Myocyte (in vitro differentiated cells): Measurements from ENCODE around the gene HEXD. TPM values are rescaled to one million over a fixed set of nuclear protein-coding genes. Genes with fewer than 3 reads are reported as not detected.

Source experiments
- DNase-seq: peaks from one replicate; pipeline ENCODE4 v3.0.0-alpha.2; 2012; ENCODE audit warnings: low read depth
- total RNA-seq: library from RNA; depleted of rRNA; stranded (reverse); fragments of >200 nt; gene quantifications from 2 replicates; pipeline ENCODE4 v1.2.3, GENCODE V29; 2014

Gene HEXD
- total RNA-seq, 1 donor from 2014 or later = 30.2 TPM

DNA sequence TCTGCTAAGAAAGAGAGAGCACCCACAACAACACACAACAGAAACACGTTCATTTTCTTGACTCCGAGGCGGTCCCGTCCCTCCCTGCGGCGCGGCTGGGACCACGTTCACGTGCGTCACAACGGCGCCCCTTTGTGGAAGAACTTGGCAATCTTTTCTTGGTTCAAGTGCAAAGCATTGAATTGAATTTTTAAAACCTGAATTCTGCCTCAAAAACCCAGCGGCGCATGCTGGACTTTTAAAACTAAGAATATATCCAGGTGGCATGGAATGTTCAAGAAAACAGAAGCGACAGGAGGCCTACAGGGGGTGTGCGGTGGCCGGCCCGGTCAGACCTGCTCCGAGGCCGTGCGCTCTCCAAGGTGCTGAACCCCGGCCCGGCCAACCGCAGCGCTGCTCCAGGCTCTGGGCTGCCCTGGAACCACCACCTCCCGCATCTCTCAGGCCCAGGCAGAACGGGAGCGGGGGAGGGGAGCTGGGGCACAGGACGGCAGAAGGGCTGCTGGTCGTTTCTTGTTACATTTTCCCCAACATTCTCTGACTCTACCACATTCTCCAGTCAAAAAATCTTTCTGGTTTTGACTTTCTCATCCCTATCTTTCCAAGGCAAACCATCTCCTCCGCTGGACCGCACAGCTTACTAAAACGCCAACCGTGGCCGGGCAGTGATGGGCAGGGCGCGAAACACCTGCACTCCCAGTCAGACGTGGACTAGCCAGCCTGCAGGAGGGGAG, 3.4 kb upstream of the HEXD start:
- peak; percentile 80 for DNase-seq

DNA sequence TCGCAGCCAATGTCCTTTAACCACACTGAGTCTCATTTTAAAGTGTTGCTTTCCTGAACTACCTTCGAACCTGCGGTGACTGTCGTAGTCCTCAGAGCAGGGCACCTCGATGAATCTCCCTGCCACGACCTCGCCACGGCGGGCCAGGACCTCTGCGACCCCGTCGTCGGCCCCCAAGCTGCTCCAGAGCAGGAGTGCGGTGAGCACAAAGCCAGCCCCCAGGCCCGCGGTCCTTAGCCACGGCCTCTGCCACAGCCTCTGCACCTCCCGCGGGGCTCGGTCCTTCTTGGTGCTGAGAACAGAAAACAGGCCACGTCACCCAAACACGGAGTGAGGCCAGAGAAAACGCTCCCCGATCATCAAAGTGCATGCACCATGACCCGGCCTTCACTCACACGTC, 2.8 kb upstream of the HEXD start:
- no peak for DNase-seq

DNA sequence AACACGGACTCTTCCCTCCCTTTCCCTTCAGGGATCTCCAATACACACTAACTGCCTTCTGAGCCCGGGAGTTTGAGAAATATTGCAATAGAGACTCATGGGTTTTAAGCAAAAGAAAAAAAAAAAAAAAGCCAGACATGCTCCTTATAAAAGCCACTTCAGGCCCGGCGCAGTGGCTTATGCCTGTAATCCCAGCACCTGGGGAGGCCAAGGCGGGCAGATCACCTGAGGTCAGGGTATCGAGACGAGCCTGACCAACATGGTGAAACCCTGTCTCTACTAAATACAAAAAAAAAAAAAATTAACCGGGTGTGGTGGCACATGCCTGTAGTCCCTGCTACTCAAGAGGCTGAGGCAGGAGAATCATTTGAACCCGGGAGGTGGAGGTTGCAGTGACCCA, 2.4 kb upstream of the HEXD start:
- no peak for DNase-seq

DNA sequence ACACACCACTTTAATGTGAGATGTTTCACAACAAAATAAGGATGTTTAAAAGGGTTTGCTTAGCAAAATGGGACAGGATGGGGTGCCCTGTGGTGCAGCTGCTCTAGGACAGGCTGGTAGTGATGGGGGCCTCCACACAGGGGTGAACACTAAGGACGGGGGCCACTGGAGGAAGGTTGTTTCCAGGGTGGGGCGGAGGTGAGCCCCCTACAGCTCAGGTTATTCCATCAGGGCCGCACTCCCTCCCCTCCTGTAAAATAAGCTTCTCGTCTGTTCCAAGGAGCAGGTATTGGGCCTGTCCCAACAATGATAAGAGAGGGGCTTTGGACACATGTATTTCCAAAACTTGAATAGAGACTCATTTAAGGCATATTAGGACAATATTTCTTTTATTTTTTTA, 1.9 kb upstream of the HEXD start:
- DNase-seq = no peak

GRCh38 chr17:82416771-82417170, 1.4 kb upstream of the HEXD start:
- no peak for DNase-seq

GRCh38 chr17:82419540-82419939, 1.4 kb downstream of the HEXD start:
- no peak for DNase-seq

DNA sequence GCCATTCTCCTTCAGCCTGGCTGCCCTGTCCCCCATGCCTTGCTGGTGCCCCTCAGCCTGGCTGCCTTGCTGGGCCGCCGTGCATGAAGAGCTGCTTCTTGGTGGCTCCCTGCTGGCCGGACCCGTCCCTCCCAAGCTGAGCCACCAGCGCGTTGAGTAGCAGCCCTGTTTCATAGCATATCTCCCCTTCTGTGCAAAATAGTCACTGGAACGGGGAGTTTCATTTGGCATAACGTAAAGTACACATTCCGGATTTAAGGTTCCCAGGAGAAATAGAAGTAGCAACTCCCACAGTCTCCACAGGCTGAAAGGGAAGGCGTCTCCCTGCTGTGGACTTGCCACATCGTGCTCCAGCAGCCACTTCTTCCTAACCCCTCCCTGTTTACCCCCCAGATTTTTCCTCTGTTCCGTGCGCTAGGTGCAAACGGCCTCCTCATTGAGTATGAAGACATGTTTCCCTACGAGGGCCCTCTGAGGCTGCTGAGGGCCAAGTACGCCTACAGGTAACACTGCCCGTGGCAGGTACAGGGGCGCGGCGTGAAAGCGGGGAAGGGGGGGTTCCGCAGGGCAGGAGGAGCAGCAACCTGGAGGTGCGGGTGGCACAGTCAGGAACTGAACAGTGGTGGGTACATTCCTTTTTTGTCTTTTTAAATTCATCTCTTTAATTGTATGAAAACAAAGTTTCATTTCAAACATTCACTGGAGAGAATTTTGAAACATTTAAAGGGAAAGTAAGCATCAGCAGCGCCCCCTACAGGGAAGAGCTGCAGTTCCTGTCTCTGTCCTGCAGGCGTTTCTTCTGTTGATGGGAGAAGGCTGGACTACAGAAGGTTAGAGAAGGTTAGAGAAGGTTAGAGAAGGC, 6.1 kb downstream of the HEXD start:
- DNase-seq = no peak

DNA sequence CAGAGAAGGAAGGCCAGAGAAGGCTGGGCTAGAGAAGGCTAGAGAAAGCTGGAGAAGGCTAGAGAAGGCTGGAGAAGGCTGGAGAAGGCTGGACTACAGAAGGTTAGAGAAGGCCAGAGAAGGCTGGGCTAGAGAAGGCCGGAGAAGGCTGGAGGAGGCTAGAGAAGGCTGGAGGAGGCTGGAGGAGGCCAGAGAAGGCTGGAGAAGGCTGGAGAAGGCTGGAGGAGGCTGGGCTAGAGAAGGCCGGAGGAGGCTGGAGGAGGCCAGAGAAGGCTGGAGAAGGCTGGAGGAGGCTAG, 6.7 kb downstream of the HEXD start:
- DNase-seq = no peak

DNA sequence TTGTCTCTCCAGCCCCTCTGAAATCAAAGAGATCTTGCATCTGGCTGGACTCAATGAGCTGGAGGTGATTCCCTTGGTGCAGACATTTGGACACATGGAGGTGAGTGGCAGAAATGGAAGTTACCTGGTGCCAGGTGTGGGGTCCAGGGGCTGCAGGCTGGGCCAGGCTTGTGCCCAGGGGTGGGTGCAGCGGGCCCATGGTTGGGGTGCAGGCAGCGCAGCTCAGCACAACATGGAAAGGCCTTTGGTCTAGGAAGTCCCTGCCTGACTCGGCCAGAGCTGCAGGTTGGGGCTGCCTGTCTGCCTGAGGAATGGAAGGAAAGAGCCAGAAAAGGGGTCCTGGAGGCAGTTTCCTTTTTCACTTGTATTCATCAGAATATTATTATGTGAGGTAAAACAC, 10.4 kb downstream of the HEXD start:
- DNase-seq = no peak

DNA sequence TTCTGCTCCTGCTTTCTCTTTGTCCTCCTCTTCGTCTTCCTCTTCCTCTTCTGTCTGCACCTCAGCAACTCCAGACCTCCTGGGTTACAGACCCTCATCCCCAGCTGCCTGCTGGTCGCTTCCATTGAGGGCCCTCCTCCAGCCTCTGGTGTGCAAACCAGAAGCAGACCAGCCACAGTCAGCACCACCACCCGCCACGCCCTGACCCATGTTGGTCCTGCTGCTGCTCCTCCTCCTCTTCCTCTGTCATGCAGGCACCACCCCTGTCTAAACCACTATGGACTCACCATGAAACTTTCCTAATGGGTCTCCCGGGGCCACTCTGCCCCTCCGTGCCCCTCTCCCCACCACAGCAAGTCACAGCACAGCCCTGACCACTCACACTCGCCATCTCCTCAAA, 11.7 kb downstream of the HEXD start:
- no peak for DNase-seq

GRCh38 chr17:82432017-82432416, 13.9 kb downstream of the HEXD start:
- DNase-seq = no peak

DNA sequence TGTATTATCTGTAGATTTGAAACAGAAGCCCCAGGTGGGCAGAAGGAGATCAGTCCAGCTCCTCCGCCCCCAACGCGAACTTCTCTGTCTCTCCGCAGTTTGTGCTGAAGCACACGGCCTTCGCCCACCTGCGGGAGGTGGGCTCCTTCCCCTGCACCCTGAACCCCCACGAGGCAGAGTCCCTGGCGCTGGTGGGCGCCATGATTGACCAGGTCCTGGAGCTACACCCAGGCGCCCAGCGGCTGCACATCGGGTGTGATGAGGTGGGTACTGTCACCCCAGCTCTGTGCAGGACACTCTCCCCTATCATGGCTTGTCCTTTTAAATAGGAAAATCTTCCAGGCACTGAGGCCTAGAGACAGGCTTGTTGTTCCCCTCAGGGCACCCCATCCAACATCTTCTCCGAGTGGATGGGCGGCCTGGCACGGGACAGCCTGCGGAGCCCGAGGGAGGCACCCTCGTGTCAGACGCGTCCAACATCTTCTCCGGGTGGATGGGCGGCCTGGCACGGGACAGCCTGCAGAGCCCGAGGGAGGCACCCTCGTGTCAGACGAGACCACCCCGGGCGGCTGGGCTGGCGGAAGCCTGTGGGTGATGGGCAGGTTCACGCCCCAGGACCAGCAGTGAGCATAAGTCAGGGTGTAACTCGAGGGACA, 15.5 kb downstream of the HEXD start:
- no peak for DNase-seq

DNA sequence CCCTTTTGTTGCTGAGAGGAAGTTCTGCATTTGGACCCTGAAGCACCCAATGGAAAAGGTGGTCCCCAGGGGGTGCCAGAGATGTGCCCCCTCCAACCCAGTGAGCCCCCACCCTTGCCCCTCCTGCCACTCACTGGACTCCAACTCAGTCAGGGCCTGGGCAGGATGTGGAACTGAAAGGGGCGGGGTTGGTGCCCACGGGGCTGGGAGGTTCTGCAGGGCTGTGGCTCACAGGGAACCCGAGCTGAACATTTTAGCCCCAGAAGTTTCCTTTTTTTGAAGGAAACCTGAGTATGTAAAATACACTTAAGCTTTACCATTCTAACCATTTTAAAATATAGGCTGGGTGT, 16.0 kb downstream of the HEXD start:
- DNase-seq = no peak

GRCh38 chr17:82435103-82435502, 17.0 kb downstream of the HEXD start:
- peak; percentile 64 for DNase-seq

DNA sequence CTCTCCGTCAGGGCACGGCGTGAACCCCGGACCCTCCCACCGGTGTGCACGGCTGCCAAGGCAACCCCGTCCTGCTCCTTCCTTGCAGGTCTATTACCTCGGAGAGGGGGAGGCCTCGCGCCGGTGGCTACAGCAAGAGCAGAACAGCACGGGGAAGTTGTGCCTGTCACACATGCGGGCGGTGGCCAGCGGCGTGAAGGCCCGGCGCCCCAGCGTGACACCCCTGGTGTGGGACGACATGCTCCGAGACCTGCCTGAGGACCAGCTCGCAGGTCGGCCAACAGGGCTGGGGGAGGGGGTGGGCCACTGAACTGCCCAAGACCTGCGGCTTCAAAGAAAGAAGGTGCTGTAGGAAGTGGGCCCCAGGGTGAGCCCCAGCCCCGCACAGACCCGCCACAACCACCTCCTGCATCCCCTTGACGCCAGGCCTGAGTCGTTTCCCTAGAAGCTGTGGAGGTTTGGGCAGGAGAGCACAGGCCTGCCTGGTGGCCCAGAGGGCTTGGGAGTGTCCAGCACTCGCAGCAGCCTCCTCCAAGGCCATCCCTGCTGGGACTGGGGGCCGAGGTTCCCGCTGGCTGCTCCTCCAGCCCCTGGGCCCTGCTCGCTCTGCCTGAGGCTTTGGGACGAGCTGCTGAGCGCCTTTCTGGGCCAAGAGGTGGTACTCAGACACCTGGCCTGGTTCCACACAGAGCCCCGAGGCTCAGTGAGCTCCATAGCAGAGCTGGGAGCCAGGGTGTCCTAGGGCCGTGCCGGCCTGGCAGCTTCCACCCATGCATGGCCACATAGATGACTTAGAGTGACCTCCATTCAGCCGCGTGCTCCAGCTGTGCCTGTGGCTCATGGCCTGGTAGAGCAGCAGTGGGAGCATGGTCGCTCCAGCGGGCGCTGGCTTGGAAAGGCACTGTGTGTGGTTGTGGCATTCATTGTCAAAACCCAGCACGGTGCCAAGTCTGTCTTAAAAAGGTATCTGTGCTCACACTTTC, 17.7 kb downstream of the HEXD start:
- DNase-seq = peak; percentile 33

GRCh38 chr17:82436601-82437324, 18.6 kb downstream of the HEXD start:
- DNase-seq = no peak

DNA sequence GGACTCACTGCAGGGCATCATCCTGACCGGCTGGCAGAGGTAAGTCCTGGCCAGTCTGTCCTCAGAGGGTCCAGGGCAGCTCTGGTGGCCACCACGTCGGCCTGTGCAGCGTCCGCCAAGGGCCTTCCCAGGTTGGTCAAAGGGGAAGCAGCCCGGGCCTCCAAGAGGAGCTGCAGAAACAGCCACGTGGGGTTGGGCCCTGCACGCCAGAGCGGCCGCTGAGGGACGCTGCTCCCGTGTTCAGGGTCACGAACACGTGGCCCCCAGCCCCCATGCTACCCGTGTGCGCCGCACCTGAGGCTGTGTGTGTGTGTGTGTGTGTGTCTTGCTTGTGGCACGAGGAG, 19.1 kb downstream of the HEXD start:
- no peak for DNase-seq

DNA sequence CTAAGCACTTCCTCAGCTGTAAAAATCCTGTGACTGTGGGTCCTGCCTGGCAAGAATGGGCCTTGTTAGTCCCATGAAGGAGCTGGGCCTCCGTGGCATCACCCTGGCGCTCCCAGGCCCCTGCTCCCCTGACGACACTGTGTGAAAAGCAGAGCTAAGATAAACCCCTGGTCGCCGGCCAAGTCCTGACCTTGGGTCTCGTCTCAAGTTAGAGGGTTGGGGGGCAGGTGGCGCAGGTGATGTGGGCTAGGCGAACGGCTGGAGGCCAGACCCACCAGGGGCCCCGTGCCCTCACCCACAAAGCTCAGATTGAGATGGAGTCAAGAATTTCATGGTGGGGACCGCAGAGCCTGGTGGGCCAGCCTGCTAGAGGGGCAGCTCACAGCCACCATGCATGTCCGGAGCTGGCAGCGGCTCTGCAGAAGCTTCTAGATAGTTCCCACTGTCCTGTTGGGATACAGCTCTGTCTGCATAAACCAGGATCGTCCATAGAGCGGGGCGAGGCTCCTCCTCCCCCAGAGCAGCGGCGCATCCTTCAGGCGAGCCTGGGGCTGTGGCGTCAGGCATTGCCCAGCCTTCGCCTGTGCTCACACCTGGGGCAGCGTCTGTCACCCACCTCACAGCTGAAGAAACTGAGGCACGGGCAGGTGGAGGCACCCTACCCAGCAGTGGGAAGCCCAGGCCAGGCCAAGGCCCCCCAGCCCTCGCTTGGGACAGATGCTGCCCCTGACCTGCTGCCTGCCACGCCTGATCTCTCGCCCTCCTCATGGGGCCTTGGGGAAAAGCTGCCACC, 20.4 kb downstream of the HEXD start:
- DNase-seq = no peak

DNA sequence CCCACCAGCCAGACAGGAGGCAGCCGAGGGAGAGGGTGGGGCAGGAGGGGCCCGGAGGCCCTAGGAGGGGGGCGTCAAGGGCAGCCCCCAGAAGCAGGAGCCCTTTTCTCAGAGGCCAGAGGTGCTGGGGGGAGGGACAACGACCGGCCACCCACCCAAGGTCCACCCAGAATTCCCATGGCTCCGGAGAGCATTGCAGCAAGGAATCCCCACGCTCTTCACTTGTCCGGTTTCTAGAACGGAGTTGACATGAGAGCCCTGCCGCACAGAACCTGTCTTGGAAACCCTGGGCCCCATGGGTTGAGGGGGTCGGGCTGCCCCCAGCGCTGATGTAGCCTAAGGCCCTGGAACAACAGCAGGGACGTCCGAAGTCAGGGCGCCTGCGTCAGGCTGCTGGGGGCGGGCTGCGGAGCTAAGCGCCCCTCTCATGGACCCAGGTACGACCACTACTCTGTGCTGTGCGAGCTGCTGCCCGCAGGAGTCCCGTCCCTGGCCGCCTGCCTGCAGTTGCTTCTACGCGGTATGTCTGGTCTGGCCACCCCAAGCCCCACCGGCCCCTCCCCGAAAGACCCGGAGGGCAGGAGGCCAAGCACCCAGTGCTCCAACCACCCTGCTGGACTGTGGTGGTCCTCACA, 21.2 kb downstream of the HEXD start:
- no peak for DNase-seq
